GM18502 (cell line): ENCODE measurements around the gene TANGO6.

Experiments
- ATAC-seq: cut with Tn5 transposase; IDR thresholded peaks from one replicate; pipeline ENCODE4 v1.9.1; 2021; ENCODE audit warnings: mild to moderate bottlenecking; ENCODE audit not compliant: unreplicated experiment, poor library complexity

The TANGO6 gene

GRCh38 chr16:68902969-68903345 is 59.6 kb downstream of the TANGO6 start:
- no peak for ATAC-seq

DNA sequence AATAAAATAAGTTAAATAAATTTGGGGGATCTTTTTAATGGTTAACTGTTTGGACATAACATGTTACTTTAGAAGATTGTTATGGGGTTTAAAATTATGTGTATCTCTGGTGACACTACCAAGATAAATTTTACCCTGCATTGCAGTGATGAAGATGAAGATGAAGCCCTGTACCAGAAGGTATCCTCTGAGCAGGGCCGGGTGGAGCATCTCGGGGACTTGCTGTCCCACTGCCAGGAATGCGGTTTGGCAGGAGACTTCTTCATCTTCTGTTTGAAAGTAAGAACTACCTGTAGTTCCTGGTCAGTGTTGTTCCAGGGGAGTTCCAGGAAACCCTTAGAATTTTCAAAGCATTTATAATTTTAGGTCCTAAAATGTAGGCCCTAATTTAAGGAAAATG is 64.0 kb downstream of the TANGO6 start:
- no peak for ATAC-seq

GRCh38 chr16:68907781-68908181 is 64.5 kb downstream of the TANGO6 start:
- ATAC-seq = no peak

DNA sequence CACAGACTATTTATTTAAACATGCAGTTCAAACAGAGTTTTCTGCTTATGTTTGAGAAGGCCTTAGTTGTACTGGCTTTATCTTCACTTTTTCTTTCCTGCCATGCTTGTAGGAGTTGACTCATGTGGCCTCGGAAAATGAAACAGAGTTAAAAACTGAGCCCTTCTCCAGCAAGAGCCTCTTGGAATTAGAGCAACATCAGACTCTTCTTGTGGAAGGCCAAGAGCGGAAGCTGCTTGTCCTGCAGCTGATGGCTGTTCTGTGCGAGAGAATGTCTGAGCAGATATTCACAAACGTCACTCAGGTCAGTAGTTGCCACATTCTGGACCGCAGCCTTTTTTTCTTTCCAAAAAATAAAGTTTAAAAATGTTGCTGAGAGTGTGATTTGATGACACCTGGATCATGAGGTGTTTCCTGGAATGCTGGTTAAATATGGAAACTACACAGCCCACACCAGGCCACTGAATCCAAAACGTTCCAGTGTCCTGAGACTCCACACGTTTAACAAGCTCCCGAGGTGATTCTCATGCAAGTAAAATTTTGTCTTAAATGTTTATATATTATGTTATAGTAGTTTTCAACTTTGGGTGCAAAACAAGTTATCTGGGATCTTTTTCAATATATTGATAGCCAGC is 65.9 kb downstream of the TANGO6 start:
- no peak for ATAC-seq

- no peak for ATAC-seq
These were observed 66.7 kb downstream of the TANGO6 start for GRCh38 chr16:68910051-68910450.

DNA sequence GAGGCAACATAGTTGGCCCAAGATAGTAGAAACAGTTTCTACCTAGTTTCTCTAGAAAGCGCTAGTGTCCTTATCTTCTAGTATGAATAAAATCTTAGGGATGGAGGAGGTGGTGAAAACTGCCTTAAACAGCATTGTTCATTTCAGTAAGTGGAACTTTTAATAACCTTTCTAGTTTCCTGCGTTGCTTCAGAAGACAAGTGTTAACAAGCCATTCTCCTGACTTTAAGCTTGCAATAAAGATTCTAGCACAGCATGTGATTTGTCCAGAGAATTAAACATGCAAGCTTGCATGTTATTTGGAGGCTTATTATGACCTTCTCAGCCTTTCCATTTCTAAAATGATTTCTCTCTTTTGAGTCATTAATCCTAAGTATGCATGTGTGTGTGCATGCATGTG is 72.3 kb downstream of the TANGO6 start:
- ATAC-seq = no peak

DNA sequence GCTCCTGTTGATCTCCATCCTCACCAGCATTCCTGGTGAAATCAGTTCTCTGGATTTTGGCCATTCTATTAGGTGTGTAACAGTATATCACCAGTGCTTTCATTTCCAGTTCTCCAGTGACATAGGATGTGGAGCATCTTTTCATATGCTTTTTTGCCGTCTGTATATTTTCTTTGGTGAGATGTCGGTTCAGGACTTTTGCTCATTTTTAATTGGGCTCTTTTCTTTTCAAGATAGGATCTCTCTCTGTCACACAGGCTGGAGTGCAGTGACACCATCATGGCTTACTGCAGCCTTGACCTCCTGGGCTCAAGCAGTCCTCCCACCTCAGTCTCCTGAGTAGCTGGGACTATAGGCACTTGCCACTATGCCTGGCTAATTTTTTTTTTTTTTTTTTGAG is 74.2 kb downstream of the TANGO6 start:
- ATAC-seq = no peak

GRCh38 chr16:68920349-68920748 is 77.0 kb downstream of the TANGO6 start:
- no peak for ATAC-seq

GRCh38 chr16:68921637-68922036 is 78.3 kb downstream of the TANGO6 start:
- no peak for ATAC-seq

DNA sequence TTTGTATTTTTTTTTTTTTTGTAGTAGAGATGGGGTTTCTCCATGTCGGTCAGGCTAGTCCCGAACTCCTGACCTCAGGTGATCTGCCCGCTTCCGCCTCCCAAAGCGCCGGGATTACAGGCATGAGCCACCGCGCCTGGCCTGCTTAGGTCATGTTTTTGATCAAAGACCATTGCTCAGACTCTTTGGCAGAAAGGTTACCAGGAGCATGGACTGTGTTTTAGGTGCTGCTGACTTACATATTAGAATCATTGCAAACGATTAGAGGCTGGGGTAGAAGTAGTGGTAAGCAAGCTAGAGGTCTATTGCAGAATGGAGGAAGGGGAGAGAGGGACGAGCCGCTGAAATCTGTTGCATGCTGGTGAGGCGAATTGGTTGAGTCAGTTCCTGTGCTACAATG is 79.8 kb downstream of the TANGO6 start:
- ATAC-seq = no peak

- no peak for ATAC-seq
These were observed 83.7 kb downstream of the TANGO6 start for GRCh38 chr16:68927018-68927417.

DNA sequence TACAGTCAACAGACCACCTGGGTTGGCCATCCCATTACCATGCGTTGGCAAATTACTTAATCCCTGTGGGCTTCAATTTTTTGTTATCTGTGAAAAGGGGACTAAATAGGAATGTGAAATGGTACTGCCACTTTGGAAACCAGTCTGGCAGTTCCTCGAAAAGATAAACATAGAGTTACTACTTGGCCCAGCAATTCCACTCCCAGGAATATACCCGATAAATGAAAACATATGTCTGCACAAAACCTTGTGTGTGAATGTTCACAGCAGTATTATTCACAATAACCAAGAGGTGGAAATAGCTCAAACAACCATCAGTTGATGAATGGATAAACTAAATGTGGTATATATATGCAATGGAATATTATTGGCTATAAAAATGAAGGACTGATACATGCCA is 87.9 kb downstream of the TANGO6 start:
- ATAC-seq = no peak

- no peak for ATAC-seq
These were observed 91.1 kb downstream of the TANGO6 start for GRCh38 chr16:68934402-68934801.

GRCh38 chr16:68935008-68935407 is 91.7 kb downstream of the TANGO6 start:
- ATAC-seq = no peak

DNA sequence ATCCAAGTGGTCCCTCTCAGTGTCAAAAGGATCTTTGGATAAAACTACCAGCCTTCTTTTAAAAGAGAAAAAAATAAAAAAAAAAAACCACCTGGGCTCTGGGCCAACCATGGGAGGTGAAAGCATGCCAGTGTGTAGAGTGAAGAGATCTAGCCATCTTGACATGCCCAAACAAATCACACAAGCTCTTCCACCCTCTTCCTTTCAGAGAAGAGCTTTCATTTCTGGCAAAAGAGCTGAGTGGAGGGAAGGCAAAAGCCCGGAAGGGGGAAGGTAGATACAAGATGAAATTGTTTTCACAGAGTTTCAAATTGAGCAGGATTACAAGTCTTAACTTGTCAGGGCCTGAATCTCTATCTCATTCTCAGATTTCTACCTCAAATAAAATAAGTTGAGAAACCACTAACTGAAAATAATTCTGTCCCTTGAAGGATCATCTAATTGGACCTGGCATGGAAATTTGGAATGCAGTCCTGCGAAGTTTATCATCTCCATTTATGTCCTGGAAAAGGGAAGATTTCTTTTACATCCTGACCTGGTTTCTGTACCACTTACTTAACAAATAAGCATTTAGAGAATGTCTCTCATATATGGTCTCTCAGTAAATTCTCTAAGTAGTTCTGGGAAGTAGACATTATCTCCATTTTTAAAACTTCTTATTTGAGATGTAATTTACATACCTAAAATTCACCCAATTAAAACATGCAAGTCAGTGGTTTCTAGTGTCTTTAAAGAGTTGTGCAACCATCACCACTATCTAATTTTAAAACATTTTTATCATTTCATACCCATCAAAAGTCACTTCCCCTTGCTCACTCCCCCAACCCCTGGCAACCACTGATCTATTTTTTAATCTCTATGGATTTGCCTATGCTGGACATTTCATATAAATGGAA is 93.7 kb downstream of the TANGO6 start:
- ATAC-seq = no peak

- ATAC-seq = no peak
These were observed 96.5 kb downstream of the TANGO6 start for GRCh38 chr16:68939692-68940320.

GRCh38 chr16:68940816-68941215 is 97.5 kb downstream of the TANGO6 start:
- ATAC-seq = no peak

DNA sequence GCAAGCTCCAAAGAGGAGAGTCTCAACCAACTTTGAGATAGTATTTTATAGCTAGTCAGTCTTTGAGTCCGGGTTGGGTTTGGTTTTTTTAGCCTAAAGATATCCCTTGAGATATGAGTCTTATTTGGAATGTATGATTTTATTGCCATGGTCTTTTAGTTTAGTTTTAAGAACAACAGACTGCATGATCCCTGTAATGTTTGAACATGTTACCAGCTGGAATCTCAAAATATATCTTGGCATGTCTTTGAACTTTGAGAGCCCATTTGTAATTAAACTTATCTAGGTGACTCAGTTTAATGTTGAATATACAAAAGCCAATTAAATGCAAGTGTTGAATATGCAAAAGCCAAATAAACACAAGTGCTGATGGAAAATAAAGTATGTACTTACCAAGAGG is 100.6 kb downstream of the TANGO6 start:
- ATAC-seq = no peak

- ATAC-seq = no peak
These were observed 105.0 kb downstream of the TANGO6 start for GRCh38 chr16:68948230-68948910.

- ATAC-seq = no peak
These were observed 108.9 kb downstream of the TANGO6 start for GRCh38 chr16:68951991-68952877.
